HepG2 (cell line): ENCODE data around the gene PHC1. TPM values are rescaled to one million over a fixed set of nuclear protein-coding genes. Genes with fewer than 3 reads are reported as not detected.

ENCODE experiments used
- ATAC-seq: fragments of 200-7000 bp; cut with Tn5 transposase; 3 replicates; pipeline ENCODE4 v1.9.1; 2020; ENCODE audit warnings: mild to moderate bottlenecking, moderate library complexity
- BruUV-seq: library from RNA; stranded (reverse); fragments of 400-500 nt; replicated peaks from 2 replicates; lab custom pipeline; 2021; lab: Mats Ljungman, UMichigan
- CTCF ChIA-PET: fragments of 300-600 bp; formaldehyde crosslinking; extraction: SDS; loops from one replicate; lab custom pipeline; 2021; ENCODE audit warnings: low total read pairs, inconsistent platforms, low intra/inter-chr PET ratio; lab: Yijun Ruan, JAX
- POLR2A ChIA-PET: fragments of 350-600 bp; sonication (Branson Sonifier 250); formaldehyde crosslinking; loops from one replicate; lab custom pipeline; 2020; ENCODE audit warnings: antibody characterized with exemption, inconsistent platforms; lab: Yijun Ruan, JAX
- DNase-seq: peaks from one replicate; pipeline ENCODE4 v3.0.0-alpha.2; 2015; ENCODE audit warnings: low spot score
- FAIRE-seq: peaks from 3 replicates; lab custom pipeline; 2011; peaks lifted over from hg19 to GRCh38; lab: Jason Lieb, UNC
- H2AFZ ChIP-seq: one replicate; pipeline ENCODE4 v1.6.1; 2011; ENCODE audit warnings: low read length, inconsistent platforms
- H3K27ac ChIP-seq: fragments of 300-600 bp; 3 replicates; pipeline ENCODE4 v1.8.0; 2011; ENCODE audit warnings: mixed run types, mild to moderate bottlenecking, mixed read lengths, low read length, inconsistent platforms; ENCODE audit not compliant: insufficient read depth; ENCODE audit errors: extremely low read length
- H3K27me3 ChIP-seq, 2 experiments: fragments of 200-600 bp in 1 of 2; 2 replicates in 1 of 2; 3 replicates in 1 of 2; pipeline versions ENCODE4 v1.6.0 to v1.8.0; 2011; ENCODE audit warnings: low read length in 2 of 2, mild to moderate bottlenecking in 2 of 2, moderate library complexity in 2 of 2, inconsistent platforms in 1 of 2; ENCODE audit not compliant: insufficient read depth in 2 of 2, control insufficient read depth in 1 of 2
- H3K36me3 ChIP-seq, 2 experiments: fragments of 200-600 bp in 1 of 2; replicated peaks in 1 of 2; 2 replicates in 1 of 2; 3 replicates in 1 of 2; pipeline versions ENCODE4 v1.5.1 to v1.8.0; 2011; ENCODE audit warnings: low read length in 2 of 2, inconsistent platforms in 1 of 2; ENCODE audit not compliant: insufficient read depth in 2 of 2, control insufficient read depth in 1 of 2
- H3K4me1 ChIP-seq: 2 replicates; pipeline ENCODE4 v1.5.1; 2012; ENCODE audit warnings: low read length, inconsistent platforms; ENCODE audit not compliant: insufficient read depth
- H3K4me2 ChIP-seq: 2 replicates; pipeline ENCODE4 v1.6.0; 2011; ENCODE audit warnings: low read depth, low read length, inconsistent platforms
- H3K4me3 ChIP-seq, 3 experiments: fragments of 200-600 bp in 1 of 3; sonication (generic), shearing (Covaris generic) in 1 of 3; replicated peaks in 1 of 3; 2 replicates each; pipeline ENCODE4 v1.5.1; 2011 to 2016; ENCODE audit warnings: low read length in 3 of 3, inconsistent platforms in 2 of 3, low read depth in 2 of 3, mild to moderate bottlenecking in 2 of 3, control low read depth in 1 of 3, mixed read lengths in 1 of 3; ENCODE audit not compliant: insufficient read depth in 1 of 3
- H3K79me2 ChIP-seq: one replicate; pipeline ENCODE4 v1.6.1; 2011; ENCODE audit warnings: low read length, inconsistent platforms; ENCODE audit not compliant: insufficient read depth
- H3K9ac ChIP-seq: 2 replicates; pipeline ENCODE4 v1.6.0; 2011; ENCODE audit warnings: mild to moderate bottlenecking, low read depth, low read length, inconsistent platforms; ENCODE audit not compliant: insufficient read depth
- H3K9me3 ChIP-seq: 2 replicates; pipeline ENCODE4 v1.5.1; 2012; ENCODE audit warnings: mild to moderate bottlenecking, low read length
- H4K20me1 ChIP-seq: 2 replicates; pipeline ENCODE4 v1.6.0; 2011; ENCODE audit warnings: inconsistent platforms, mild to moderate bottlenecking, low read length, moderate library complexity; ENCODE audit not compliant: insufficient read depth
- ATF7 ChIP-seq, 2 experiments: fragments of 450-650 bp in 1 of 2; sonication (generic) in 1 of 2; formaldehyde crosslinking in 1 of 2; IDR thresholded peaks; 2 replicates each; pipeline versions ENCODE4 v1.4.0 to v1.6.1; 2016 to 2020; ENCODE audit warnings: antibody characterized with exemption in 1 of 2, mild to moderate bottlenecking in 1 of 2, missing genetic modification reagents in 1 of 2
- HDAC2 ChIP-seq: sonication (generic); formaldehyde crosslinking; IDR thresholded peaks from 2 replicates; pipeline ENCODE4 v1.4.0; 2020; ENCODE audit warnings: missing genetic modification reagents
- HINFP ChIP-seq: sonication (generic); formaldehyde crosslinking; IDR thresholded peaks from 2 replicates; pipeline ENCODE4 v1.4.0; 2020; ENCODE audit warnings: low read depth, mild to moderate bottlenecking, missing genetic modification reagents
- HOXA9 ChIP-seq: sonication (generic); formaldehyde crosslinking; IDR thresholded peaks from 2 replicates; pipeline ENCODE4 v1.8.1; 2022; ENCODE audit warnings: missing genetic modification reagents, mild to moderate bottlenecking, moderate library complexity, borderline replicate concordance
- KDM5B ChIP-seq: sonication (generic); formaldehyde crosslinking; IDR thresholded peaks from 2 replicates; pipeline ENCODE4 v1.4.0; 2020; ENCODE audit warnings: missing genetic modification reagents, mild to moderate bottlenecking, borderline replicate concordance
- NCOA2 ChIP-seq: sonication (generic); formaldehyde crosslinking; IDR thresholded peaks from 2 replicates; pipeline ENCODE4 v1.8.0; 2022; ENCODE audit warnings: inconsistent platforms
- PHF20 ChIP-seq: sonication (generic); formaldehyde crosslinking; IDR thresholded peaks from 2 replicates; pipeline ENCODE4 v1.5.0; 2020; ENCODE audit warnings: mild to moderate bottlenecking, missing genetic modification reagents
- REPIN1 ChIP-seq: sonication (generic); formaldehyde crosslinking; IDR thresholded peaks from 2 replicates; pipeline ENCODE4 v1.8.0; 2022; ENCODE audit warnings: missing genetic modification reagents, low read depth, mild to moderate bottlenecking, borderline replicate concordance
- ZFYVE20 ChIP-seq: sonication (generic); formaldehyde crosslinking; IDR thresholded peaks from 2 replicates; pipeline ENCODE4 v1.8.0; 2023; ENCODE audit warnings: low read depth, mild to moderate bottlenecking, moderate library complexity, missing genetic modification reagents, borderline replicate concordance
- ZNF205 ChIP-seq: IDR thresholded peaks from 2 replicates; pipeline ENCODE4 v1.6.1; 2018; ENCODE audit warnings: missing biosample characterization, missing genetic modification reagents
- ZNF3 ChIP-seq: IDR thresholded peaks from 2 replicates; pipeline ENCODE4 v1.7.0; 2017; ENCODE audit warnings: inconsistent platforms
- ZNF317 ChIP-seq: sonication (generic); formaldehyde crosslinking; IDR thresholded peaks from 2 replicates; pipeline ENCODE4 v1.5.0; 2020; ENCODE audit warnings: mild to moderate bottlenecking, missing genetic modification reagents
- ZNF614 ChIP-seq: IDR thresholded peaks from 2 replicates; pipeline ENCODE4 v1.6.1; 2018; ENCODE audit warnings: missing biosample characterization, missing genetic modification reagents, inconsistent platforms, borderline replicate concordance
- ZNF780A ChIP-seq: sonication (generic); formaldehyde crosslinking; IDR thresholded peaks from 2 replicates; pipeline ENCODE4 v1.8.0; 2022; ENCODE audit warnings: mild to moderate bottlenecking, missing genetic modification reagents, moderate library complexity
- ZSCAN22 ChIP-seq: sonication (generic); formaldehyde crosslinking; IDR thresholded peaks from 2 replicates; pipeline ENCODE4 v1.4.0; 2020; ENCODE audit warnings: mild to moderate bottlenecking, missing genetic modification reagents
- WGBS: methylation state at CpG from one replicate; pipeline ENCODE4 v1.1.6; 2017; ENCODE audit warnings: low lambda C conversion rate; 5-methylcytosine and 5-hydroxymethylcytosine counted together
- in situ Hi-C: cut with HindIII; loops from 2 replicates; pipeline ENCODE4 v1.10.0; 2017; ENCODE audit warnings: low pct_unique_long_range_greater_than_20kb; ENCODE audit not compliant: extremely low pct_ligation_motif_present
- intact Hi-C: fragments of 100-400 bp; cut with micrococcal nuclease; formaldehyde crosslinking; loops from one replicate; pipeline ENCODE4 v1.10.0; 2022; ENCODE audit not compliant: unreplicated experiment
- polyA plus RNA-seq, 8 experiments: library from polyadenylated mRNA; depleted of rRNA in 3 of 8; stranded (reverse) in 7 of 8; unstranded in 1 of 8; fragments of >200 nt; fragmentation: Illumina TruSeq in 4 of 8; extraction: Trizol in 4 of 8; gene quantifications; 2 replicates each; pipeline versions ENCODE4 v1.2.1 to v1.2.3, GENCODE V29; 2011 to 2016; ENCODE audit warnings: low read depth in 4 of 8, missing spikeins in 1 of 8, mixed read lengths in 1 of 8; ENCODE audit not compliant: insufficient read depth in 1 of 8
- total RNA-seq, 5 experiments: library from RNA; depleted of rRNA; stranded (reverse); fragments of >200 nt; fragmentation: Illumina TruSeq; extraction: Trizol; gene quantifications; 2 replicates each; pipeline ENCODE4 v1.2.3, GENCODE V29; 2016; ENCODE audit warnings: low read depth in 1 of 5
- TF ChIP-seq, protein P1 (sequence below): fragments of 450-650 bp; IDR thresholded peaks from 2 replicates; pipeline ENCODE4 v1.6.1; 2017

Gene PHC1
- total and polyA plus RNA-seq, 2 of the 13 experiments (the other 11 are each of a cell fraction or from before 2014, with no cell fraction given), result 9.4 to 35.0 TPM

- CTCF ChIA-PET, result no interaction called here
- Histone ChIP-seq H3K9me3 (no peaks in the 10 kb centered on the region), H3K4me2 (no peak overlapping the region), H3K27ac (no peak overlapping the region), H3K4me1 (no peaks in the 10 kb centered on the region), H3K36me3 (no peaks in the 10 kb centered on the region), H3K4me3 (no peak overlapping the region), H2AFZ (no peak overlapping the region), H3K9ac (no peak overlapping the region), H3K27me3 (no peaks in the 10 kb centered on the region), H4K20me1 (no peaks in the 10 kb centered on the region), H3K79me2 (no peaks in the 10 kb centered on the region)
- no peak for FAIRE-seq
- intact Hi-C loops, result no loop called here
- 33% methylated on average over 3 of the region's 3 CpGs for WGBS
- in situ Hi-C loops, result no loop called here
- TF ChIP-seq ATF7 (IDR thresholded peaks at IDR 0.05) (peak; percentile 62), ATF7 (CRISPR knock-in tag; IDR thresholded peaks at IDR 0.05) (no peak), ZSCAN22 (CRISPR knock-in tag) (no peak)
- DNase-seq, result no peak
- POLR2A ChIA-PET, result no interaction called here
- no TSS peak for BruUV-seq
- ATAC-seq, result no peak
These were observed 65.8 kb downstream of the PHC1 start for GRCh38 chr12:8980137-8980536.

GRCh38 chr12:8985213-8985754, 71.0 kb downstream of the PHC1 start:
- Histone ChIP-seq H3K9ac (no peak overlapping the region), H4K20me1 (no peaks in the 10 kb centered on the region), H3K27ac (no peak overlapping the region), H3K4me1 (no peaks in the 10 kb centered on the region), H3K36me3 (no peaks in the 10 kb centered on the region; a peak in 1 of 5 replicates), H3K27me3 (no peaks in the 10 kb centered on the region), H3K79me2 (no peaks in the 10 kb centered on the region), H2AFZ (no peak overlapping the region), H3K4me3 (no peak overlapping the region), H3K9me3 (no peaks in the 10 kb centered on the region), H3K4me2 (no peak overlapping the region)
- ChIA-PET POLR2A (no interaction called here), CTCF (no interaction called here)
- intact Hi-C loops (loop anchor here (5.0 kb wide), 1 partner anchor 47 kb away; no protein-coding TSS in a partner anchor), in situ Hi-C loops (no loop called here)
- DNase-seq (no peak), ATAC-seq (no peak), FAIRE-seq (no peak)
- WGBS, result 0% methylated on average over 1 of the region's 1 CpG
- BruUV-seq, result no TSS peak
- TF ChIP-seq ZNF614 (CRISPR knock-in tag), result no peak
- TF ChIP-seq NCOA2 (CRISPR knock-in tag), result no peak
- TF ChIP-seq, protein P1, sequence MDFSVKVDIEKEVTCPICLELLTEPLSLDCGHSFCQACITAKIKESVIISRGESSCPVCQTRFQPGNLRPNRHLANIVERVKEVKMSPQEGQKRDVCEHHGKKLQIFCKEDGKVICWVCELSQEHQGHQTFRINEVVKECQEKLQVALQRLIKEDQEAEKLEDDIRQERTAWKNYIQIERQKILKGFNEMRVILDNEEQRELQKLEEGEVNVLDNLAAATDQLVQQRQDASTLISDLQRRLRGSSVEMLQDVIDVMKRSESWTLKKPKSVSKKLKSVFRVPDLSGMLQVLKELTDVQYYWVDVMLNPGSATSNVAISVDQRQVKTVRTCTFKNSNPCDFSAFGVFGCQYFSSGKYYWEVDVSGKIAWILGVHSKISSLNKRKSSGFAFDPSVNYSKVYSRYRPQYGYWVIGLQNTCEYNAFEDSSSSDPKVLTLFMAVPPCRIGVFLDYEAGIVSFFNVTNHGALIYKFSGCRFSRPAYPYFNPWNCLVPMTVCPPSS, result no peak
- TF ChIP-seq ZNF317 (CRISPR knock-in tag), result no peak
- no peak for TF ChIP-seq HINFP (CRISPR knock-in tag)
- no peak for TF ChIP-seq PHF20
- TF ChIP-seq ZNF205 (CRISPR knock-in tag), result no peak
- TF ChIP-seq HDAC2 (CRISPR knock-in tag), result no peak
- TF ChIP-seq HOXA9 (CRISPR knock-in tag), result no peak
- TF ChIP-seq REPIN1 (CRISPR knock-in tag), result no peak
- TF ChIP-seq ZNF3 (CRISPR knock-in tag), result no peak
- no peak for TF ChIP-seq KDM5B
- no peak for TF ChIP-seq ZNF780A (CRISPR knock-in tag)
- no peak for TF ChIP-seq ZFYVE20 (CRISPR knock-in tag)
